ENCODE data around the gene SLC35F4. TPM values are rescaled to one million over a fixed set of nuclear protein-coding genes. Genes with fewer than 3 reads are reported as not detected.
"Not testable (repeated sequence)": the region's sequence is repeated elsewhere in the genome, so short reads cannot be mapped to it uniquely, and the experiment has no call there.

Gene SLC35F4
- not detected in 2 replicates for total RNA-seq

DNA sequence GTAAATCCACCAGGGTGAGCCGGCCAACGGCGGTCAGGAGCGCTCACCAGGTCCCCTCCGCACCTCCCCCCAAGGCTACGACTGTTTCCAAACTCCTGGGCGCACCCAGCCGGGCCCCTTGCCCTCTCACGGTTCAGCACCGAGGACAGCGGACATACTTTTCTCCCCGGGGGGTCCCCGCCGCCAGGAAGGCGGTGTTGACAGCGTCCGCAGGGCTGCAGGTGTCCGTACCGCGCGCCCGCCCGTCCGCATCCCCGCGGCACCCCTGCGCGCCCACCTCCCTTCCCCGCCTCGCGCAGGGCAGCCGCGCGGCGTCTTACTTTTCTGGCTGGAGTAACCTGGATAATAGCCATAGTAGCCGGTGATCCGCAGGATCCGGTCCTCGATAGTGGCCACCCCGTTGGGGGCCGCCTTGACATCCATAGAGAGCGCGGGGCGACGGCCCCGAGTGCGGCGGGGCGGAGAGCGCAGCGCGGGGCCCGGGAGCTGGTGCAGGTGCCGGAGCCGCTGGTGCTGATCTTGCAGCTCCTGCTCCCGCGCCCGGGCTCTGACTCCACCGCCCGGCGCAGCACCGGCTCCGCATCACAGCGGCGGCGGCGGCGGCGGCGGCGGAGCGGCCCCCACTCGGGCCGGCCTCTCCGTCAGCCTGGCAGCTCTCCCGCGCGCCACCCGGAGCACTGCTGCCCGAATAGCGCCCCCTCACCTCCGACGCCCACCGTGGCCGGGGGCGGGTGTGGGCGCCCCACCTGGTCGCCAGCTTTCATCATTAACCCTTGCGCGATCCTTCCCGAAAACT, at the start of gene SLC35F4:
Gene SLC35F4, minus strand, starts transcription at position 690 of the 796 bp plus-strand sequence.
- intact Hi-C loops (cut with micrococcal nuclease) = no loop called here

DNA sequence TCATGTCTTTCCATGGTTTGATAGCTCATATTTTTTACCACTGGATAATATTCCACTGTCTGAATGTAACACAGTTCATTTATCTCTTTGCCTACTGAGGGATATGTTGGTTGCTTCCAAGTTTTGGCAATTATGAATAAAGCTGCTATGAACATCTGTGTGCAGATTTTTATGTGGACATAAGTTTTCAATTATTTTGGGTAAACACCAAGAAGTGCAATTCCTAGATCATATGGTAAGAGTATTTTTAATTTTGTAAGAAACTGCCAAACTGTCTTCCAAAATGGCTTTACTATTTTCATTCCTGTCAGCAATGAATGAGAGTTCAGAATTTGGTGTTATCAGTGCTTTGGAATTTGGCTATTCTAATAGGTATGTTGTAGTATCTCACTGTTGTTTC, 43.7 kb upstream of the SLC35F4 start:
- intact Hi-C loops (cut with micrococcal nuclease) = no loop called here

GRCh38 chr14:57903954-57904353, 38.1 kb upstream of the SLC35F4 start:
- intact Hi-C loops (cut with micrococcal nuclease) = no loop called here

GRCh38 chr14:57898837-57899572, 33.1 kb upstream of the SLC35F4 start:
- intact Hi-C loops (cut with micrococcal nuclease) = no loop called here

DNA sequence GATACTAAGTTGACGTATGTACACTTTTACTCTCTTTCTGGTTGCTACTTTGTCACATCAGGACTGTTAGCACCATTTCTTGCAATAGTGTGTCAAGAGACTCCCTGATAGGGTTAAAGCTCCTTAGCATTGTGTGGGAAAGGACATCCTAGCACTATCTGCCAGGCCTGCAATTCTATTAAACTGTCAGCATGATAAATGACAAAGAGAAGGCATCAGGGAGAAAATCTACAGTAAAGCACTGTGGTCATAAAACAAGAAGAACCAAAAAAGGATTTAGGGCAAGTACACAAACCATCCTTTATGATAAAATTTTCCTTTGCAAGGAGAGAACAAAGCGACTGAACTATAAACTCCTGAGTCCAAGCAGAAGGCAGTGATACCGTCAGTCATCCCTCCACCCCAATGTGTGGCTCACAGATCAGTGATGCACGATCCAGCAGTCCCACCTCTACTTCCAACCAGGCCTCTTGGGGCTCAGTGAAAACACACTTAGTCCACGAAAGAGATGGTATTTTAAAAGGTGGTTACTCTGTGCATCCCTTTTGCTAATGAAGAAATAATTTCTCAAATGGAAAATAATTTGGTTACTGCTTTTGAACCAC, 31.4 kb upstream of the SLC35F4 start:
- intact Hi-C loops (cut with micrococcal nuclease) = no loop called here

DNA sequence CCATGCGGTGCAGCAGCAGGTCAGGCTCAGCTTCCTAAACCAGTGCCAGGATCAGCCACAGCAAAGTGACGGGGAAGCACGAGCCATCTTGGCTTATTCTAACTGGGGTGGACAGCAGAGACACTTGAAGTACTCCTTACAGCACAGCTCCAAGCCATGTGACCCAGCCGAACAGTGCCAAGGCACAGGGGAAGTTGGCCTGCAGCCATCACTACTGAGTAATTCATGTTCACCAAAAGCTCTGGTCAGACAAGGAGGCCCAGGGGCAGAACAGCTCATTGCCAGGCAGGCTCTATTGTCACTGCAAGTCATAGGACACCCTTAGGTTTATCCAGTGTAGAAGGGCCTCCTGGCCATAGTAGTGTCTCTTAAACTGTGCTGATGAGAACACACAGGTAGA, 23.4 kb upstream of the SLC35F4 start:
- intact Hi-C loops (cut with micrococcal nuclease) = no loop called here

GRCh38 chr14:57884175-57884574, 18.3 kb upstream of the SLC35F4 start:
- intact Hi-C loops (cut with micrococcal nuclease) = no loop called here

DNA sequence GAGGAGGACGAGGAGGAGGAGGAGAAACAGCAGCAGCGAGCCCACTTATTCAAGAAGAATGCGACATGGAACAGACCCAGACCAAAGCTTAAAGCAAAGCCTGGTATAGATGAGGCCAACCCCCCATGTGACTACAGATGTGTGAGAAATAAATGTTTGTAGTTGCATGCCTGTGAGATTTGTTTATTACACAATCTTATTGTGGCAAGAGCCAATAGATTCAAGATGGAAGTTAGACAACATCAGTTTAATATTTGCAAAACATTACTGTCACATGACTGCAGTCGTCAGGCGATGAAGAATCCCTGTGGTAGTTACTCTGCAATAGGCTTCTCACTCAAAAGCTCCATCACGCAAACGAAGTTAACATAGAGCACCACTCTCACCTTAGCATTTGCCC, 17.2 kb upstream of the SLC35F4 start:
- intact Hi-C loops (cut with micrococcal nuclease) = no loop called here

- intact Hi-C loops (cut with micrococcal nuclease) = no loop called here
These were observed 13.6 kb upstream of the SLC35F4 start for GRCh38 chr14:57879516-57879915.

DNA sequence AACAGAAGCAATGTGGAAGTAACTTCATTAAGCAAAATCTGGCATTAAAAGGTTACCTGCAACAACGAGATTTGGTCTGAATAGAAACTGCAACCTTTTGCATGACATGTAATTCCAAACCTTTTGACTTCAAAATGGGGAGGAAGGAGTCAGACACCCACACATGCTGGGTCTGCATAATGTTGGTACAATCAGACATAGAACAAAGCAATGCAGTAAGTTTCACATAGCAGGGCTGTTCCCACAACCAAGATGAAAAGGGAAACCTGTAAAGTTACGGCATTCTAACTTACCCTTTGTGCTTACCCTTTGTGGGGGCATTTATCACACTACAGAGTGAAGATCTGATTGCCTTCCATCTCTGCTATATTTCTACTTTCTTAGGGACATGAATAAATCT, 10.1 kb upstream of the SLC35F4 start:
- intact Hi-C loops (cut with micrococcal nuclease) = no loop called here

GRCh38 chr14:57875296-57875695, 9.4 kb upstream of the SLC35F4 start:
- intact Hi-C loops (cut with micrococcal nuclease) = no loop called here

DNA sequence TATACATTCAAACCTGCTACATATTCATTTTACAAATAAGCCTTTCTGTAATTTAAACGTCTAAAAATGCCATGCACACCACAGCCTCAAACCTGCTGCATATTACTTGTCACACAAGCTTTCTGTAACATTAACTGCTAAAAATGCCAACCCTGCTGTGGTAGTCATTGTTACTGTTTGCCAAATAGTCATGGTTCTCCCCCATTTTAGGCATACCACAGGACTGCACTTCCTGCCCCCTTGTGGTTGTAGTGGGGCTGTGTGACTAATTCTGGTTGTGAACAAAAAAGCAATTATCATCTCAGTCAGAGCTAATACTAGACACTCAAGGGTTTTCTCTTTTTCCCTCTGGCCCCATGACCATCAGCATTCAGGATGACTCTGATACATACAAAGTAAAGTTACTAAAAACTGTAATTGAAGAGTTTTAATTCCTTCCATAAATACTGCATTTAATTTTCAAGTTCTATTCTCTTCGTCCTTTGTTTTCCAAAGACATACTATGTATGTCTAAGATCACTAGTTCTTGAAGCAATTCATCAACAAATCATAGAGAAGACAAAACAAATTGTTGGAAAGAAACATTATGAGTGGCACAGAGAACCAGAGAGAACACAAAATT, 5.7 kb upstream of the SLC35F4 start:
- intact Hi-C loops (cut with micrococcal nuclease) = no loop called here

- intact Hi-C loops (cut with micrococcal nuclease) = no loop called here
These were observed 5.0 kb upstream of the SLC35F4 start for GRCh38 chr14:57870686-57871457.

DNA sequence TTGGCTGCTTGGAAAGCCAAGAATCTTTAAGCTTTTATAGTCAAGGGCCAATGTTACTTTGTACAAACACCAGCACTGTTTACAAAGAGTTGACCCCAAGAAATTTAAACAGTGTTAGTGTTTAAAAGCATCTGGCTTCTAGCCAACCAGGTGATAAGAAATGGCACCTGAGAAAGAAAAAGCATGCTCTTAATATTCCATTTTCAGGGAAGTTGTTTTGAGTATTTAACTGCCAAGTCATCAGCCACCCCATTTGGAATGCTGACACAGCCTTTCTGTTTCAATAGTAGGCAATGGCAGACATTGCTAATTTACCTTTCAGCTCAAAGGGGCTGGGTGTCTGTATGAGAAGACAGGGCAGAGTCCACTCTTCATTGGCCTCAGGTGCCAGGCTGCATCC, 3.7 kb upstream of the SLC35F4 start:
- intact Hi-C loops (cut with micrococcal nuclease) = no loop called here

DNA sequence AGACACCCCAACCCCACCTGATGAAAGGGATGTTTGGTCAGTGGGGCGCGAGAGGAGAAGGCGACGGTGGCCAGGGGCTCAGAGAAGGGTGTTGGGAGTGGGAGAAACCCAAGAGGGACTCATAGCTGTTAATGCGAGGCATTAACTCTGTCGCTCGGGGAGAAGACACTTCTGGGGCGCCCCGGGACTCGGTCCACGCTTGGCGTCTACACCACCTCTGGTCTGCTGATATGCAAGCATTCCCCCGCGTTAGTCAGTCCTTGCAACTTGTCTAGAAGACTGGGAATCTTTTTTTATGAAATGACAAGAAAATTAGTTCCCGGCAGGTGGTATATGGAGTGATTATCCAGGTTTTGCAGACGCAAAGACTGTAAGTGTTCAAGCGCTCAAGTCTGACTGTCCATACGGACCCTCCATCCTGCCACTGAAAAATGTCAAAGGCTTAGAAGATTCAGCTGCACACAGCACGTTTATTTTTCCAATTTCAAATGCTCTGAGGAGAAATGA, 360 bp upstream of the SLC35F4 start:
- intact Hi-C loops (cut with micrococcal nuclease) = no loop called here

GRCh38 chr14:57865066-57865402, 858 bp downstream of the SLC35F4 start:
- intact Hi-C loops (cut with micrococcal nuclease) = no loop called here

GRCh38 chr14:57864659-57865058, 1.2 kb downstream of the SLC35F4 start:
- intact Hi-C loops (cut with micrococcal nuclease) = no loop called here

- intact Hi-C loops (cut with micrococcal nuclease) = no loop called here
These were observed 2.4 kb downstream of the SLC35F4 start for GRCh38 chr14:57863471-57863870.

GRCh38 chr14:57855666-57856065, 10.2 kb downstream of the SLC35F4 start:
- intact Hi-C loops (cut with micrococcal nuclease) = not testable (repeated sequence)

GRCh38 chr14:57854571-57854970, 11.3 kb downstream of the SLC35F4 start:
- intact Hi-C loops (cut with micrococcal nuclease) = no loop called here

DNA sequence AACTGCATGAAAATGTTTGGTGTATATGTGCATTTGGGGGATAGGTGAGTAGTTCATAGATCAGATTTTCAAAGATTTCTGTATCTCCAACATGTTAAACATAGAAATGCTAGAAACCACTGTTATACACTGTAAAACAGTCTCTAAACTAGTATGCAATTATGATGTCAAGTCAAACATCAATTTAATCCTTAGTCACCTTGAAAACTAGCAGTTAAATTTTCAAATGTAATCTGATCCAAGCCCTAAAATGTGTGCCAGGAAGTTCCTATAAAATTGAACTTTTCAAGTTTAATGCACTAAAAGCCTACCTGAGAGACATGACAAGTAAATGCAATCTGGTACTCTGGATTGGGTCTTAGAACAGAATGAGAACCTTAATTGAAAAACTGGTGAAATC, 14.5 kb downstream of the SLC35F4 start:
- intact Hi-C loops (cut with micrococcal nuclease) = no loop called here

Measured in T-helper 1 cell treated with Interleukin-12 subunit alpha and Interleukin-12 subunit beta and Interleukin-4 antibody, amounts not matched to agents 30 ng/mL and 1 ng/mL, for 36 hours (primary cell).